DND-41 (cell line): ENCODE data around the gene CTXND1.

Experiments
- EZH2 ChIP-seq: IDR thresholded peaks from 3 replicates; pipeline ENCODE4 v1.6.1; 2012; ENCODE audit warnings: borderline replicate concordance, low read depth, mild to moderate bottlenecking, moderate library complexity, low read length, inconsistent platforms; ENCODE audit not compliant: severe bottlenecking
- TF ChIP-seq, protein P1 (sequence below): IDR thresholded peaks from 2 replicates; pipeline ENCODE4 v1.5.1; 2012; ENCODE audit warnings: borderline replicate concordance, low read length, moderate library complexity, mild to moderate bottlenecking; ENCODE audit not compliant: poor library complexity, severe bottlenecking; ENCODE audit errors: extremely low read depth

DNA sequence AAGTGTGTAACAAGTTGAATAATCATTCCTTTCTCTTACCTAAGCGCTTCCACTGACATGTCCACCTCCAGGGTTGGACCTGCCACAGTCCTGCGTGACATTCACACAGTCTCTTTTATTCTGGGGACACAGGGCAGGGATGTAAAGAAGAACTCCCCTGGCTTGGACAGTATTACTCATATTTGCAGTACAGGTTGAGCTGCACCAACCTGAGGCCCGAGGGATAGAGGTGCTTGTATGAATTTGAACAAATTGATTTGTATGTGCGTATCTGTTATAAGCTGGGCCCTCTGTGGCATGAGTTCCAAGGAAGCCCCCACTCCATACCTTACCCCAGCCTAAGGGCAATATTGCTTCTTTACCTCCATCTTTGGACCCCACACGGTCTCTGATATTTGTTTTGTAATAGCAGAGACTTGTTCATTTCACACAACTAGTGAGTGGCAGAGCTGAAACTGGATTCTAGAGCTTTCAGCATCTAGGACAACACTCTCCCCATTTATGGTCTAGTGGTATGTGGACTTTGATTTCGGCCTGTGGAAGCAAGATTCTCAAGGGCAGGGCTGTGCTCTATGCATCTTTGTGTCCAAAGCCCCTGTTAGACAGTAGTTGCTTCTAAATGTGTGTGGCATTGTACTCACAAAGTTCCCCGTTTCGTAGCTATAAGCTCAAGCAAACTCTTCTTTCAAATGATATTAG is 60.0 kb downstream of the CTXND1 start:
- TF ChIP-seq, protein P1, sequence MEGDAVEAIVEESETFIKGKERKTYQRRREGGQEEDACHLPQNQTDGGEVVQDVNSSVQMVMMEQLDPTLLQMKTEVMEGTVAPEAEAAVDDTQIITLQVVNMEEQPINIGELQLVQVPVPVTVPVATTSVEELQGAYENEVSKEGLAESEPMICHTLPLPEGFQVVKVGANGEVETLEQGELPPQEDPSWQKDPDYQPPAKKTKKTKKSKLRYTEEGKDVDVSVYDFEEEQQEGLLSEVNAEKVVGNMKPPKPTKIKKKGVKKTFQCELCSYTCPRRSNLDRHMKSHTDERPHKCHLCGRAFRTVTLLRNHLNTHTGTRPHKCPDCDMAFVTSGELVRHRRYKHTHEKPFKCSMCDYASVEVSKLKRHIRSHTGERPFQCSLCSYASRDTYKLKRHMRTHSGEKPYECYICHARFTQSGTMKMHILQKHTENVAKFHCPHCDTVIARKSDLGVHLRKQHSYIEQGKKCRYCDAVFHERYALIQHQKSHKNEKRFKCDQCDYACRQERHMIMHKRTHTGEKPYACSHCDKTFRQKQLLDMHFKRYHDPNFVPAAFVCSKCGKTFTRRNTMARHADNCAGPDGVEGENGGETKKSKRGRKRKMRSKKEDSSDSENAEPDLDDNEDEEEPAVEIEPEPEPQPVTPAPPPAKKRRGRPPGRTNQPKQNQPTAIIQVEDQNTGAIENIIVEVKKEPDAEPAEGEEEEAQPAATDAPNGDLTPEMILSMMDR = no peak
- TF ChIP-seq EZH2 = no peak
